SK-N-MC (cell line): ENCODE measurements around the gene C17orf50.

Source experiments
- EZH2 ChIP-seq: fragments of 200-600 bp; sonication (generic); IDR thresholded peaks from one replicate; pipeline ENCODE4 v1.6.1; 2017; ENCODE audit warnings: antibody characterized with exemption
- FOXP2 ChIP-seq: optimal IDR thresholded peaks from 2 replicates; pipeline ENCODE3; 2011; ENCODE audit warnings: mild to moderate bottlenecking, moderate library complexity; ENCODE audit not compliant: insufficient read depth; ENCODE audit errors: extremely low read length, control extremely low read depth
- POLR2AphosphoS5 ChIP-seq: IDR thresholded peaks from 2 replicates; pipeline ENCODE4 v1.6.1; 2012; ENCODE audit warnings: mild to moderate bottlenecking, low read depth, low read length, borderline replicate concordance

DNA sequence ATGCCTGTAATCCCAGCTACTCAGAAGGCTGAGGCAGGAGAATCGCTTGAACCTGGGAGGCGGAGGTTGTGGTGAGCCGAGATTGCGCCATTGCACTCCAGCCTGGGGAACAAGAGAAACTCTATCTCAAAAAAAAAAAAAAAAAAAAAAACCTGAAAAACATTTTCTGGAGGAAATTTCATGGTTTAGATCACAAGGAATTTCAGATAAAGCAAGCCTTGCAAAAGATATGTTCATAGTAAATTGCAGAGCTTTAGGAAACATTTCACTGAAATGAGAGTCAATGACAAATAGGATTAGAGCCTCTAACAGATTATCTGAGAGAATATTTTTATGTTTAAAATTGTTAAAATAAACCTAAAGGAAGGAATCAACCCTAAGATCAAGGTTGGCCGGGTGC lies 51.8 kb downstream of the C17orf50 start:
- TF ChIP-seq EZH2 (no peak), FOXP2 (no peak), POLR2AphosphoS5 (no peak)
